Transverse colon (tissue), 4 donors: ENCODE measurements around the gene HDAC4.
A peak's percentile ranks its signal among the peaks of the same experiment; 100 is the strongest.

Source experiments
- EP300 ChIP-seq: sonication (generic); formaldehyde crosslinking; IDR thresholded peaks from one replicate; pipeline ENCODE4 v1.6.1; 2017; ENCODE audit warnings: antibody characterized with exemption, low read depth
- POLR2AphosphoS5 ChIP-seq, 3 donors: sonication (generic); formaldehyde crosslinking; IDR thresholded peaks; one replicate each; pipeline ENCODE4 v1.6.1; 2016; ENCODE audit warnings: antibody characterized with exemption in 3 of 3
- TF ChIP-seq, protein P1 (sequence below), 5 experiments: fragments of 200-600 bp in 3 of 5; fragments of 450-650 bp in 2 of 5; sonication (generic) in 3 of 5; IDR thresholded peaks; 1 replicate in 2 of 5; 2 replicates in 3 of 5; pipeline ENCODE4 v1.5.1; 2016 to 2017; ENCODE audit warnings: antibody characterized with exemption in 5 of 5, inconsistent platforms in 3 of 5, mild to moderate bottlenecking in 2 of 5, moderate library complexity in 1 of 5

GRCh38 chr2:239349453-239350135 is 51.2 kb downstream of the HDAC4 start:
- TF ChIP-seq, protein P1, sequence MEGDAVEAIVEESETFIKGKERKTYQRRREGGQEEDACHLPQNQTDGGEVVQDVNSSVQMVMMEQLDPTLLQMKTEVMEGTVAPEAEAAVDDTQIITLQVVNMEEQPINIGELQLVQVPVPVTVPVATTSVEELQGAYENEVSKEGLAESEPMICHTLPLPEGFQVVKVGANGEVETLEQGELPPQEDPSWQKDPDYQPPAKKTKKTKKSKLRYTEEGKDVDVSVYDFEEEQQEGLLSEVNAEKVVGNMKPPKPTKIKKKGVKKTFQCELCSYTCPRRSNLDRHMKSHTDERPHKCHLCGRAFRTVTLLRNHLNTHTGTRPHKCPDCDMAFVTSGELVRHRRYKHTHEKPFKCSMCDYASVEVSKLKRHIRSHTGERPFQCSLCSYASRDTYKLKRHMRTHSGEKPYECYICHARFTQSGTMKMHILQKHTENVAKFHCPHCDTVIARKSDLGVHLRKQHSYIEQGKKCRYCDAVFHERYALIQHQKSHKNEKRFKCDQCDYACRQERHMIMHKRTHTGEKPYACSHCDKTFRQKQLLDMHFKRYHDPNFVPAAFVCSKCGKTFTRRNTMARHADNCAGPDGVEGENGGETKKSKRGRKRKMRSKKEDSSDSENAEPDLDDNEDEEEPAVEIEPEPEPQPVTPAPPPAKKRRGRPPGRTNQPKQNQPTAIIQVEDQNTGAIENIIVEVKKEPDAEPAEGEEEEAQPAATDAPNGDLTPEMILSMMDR (IDR thresholded peaks at IDR 0.05): no peak
- TF ChIP-seq EP300: peak; percentile 21
- peak in 1 of 3 donors; percentile 37 for TF ChIP-seq POLR2AphosphoS5 (IDR thresholded peaks at IDR 0.05)
